Ascending aorta (tissue), 2 donors: ENCODE data around the gene GGCX. TPM values are rescaled to one million over a fixed set of nuclear protein-coding genes. Genes with fewer than 3 reads are reported as not detected.

Experiments used
- DNase-seq, 2 donors: peaks; one replicate each; pipeline ENCODE4 v3.0.0-alpha.2; 2019; ENCODE audit warnings: low spot score in 2 of 2
- H3K27ac ChIP-seq, 2 donors: fragments of 200-600 bp; sonication (generic); one replicate each; pipeline ENCODE4 v1.5.1; 2016 to 2017; ENCODE audit warnings: mild to moderate bottlenecking in 1 of 2
- H3K27me3 ChIP-seq: fragments of 200-600 bp; sonication (generic); one replicate; pipeline ENCODE4 v1.5.1; 2017
- H3K36me3 ChIP-seq, 2 donors: fragments of 200-600 bp; sonication (generic); one replicate each; pipeline ENCODE4 v1.5.1; 2016
- H3K4me1 ChIP-seq, 2 donors: fragments of 200-600 bp; sonication (generic); one replicate each; pipeline ENCODE4 v1.5.1; 2016 to 2017; ENCODE audit warnings: mild to moderate bottlenecking in 1 of 2
- H3K4me3 ChIP-seq, 2 donors: fragments of 200-600 bp; sonication (generic); one replicate each; pipeline ENCODE4 v1.5.1; 2016 to 2017; ENCODE audit warnings: mild to moderate bottlenecking in 1 of 2
- H3K9me3 ChIP-seq, 2 donors: fragments of 200-600 bp; sonication (generic); one replicate each; pipeline ENCODE4 v1.5.1; 2016
- CTCF ChIP-seq, 3 experiments: fragments of 200-600 bp in 2 of 3; fragments of 450-650 bp in 1 of 3; sonication (generic) in 2 of 3; IDR thresholded peaks; one replicate each; pipeline ENCODE4 v1.5.1; 2016 to 2019; ENCODE audit warnings: antibody characterized with exemption in 3 of 3, mild to moderate bottlenecking in 1 of 3, moderate library complexity in 1 of 3
- intact Hi-C: fragments of 100-400 bp; cut with DNase I; formaldehyde crosslinking; loops from one replicate; pipeline ENCODE4 v1.15.1; 2023
- total RNA-seq: library from RNA; depleted of rRNA; stranded (reverse); fragments of >200 nt; gene quantifications from one replicate; pipeline ENCODE4 v1.1.0, GENCODE V29; 2016

GGCX gene
- total RNA-seq, 1 donor from 2014 or later = 31.9 TPM

GRCh38 chr2:85527787-85528186 is 33.5 kb downstream of the GGCX start:
- no peak overlapping the region for H3K27ac ChIP-seq
- no peak overlapping the region for H3K4me3 ChIP-seq
- no peaks in the 10 kb centered on the region for H3K36me3 ChIP-seq
- intact Hi-C loops = no loop called here
- TF ChIP-seq CTCF (IDR thresholded peaks at IDR 0.05) = no peak
- no peak for DNase-seq
- no peaks in the 10 kb centered on the region for H3K27me3 ChIP-seq
- no peaks in the 10 kb centered on the region for H3K9me3 ChIP-seq
- peaks cover 0 to 9% of the 10 kb centered on the region in 2 donors for H3K4me1 ChIP-seq

GRCh38 chr2:85525567-85525966 is 35.7 kb downstream of the GGCX start:
- H3K36me3 ChIP-seq = no peaks in the 10 kb centered on the region
- H3K27me3 ChIP-seq = no peaks in the 10 kb centered on the region
- no peaks in the 10 kb centered on the region for H3K9me3 ChIP-seq
- DNase-seq = no peak
- H3K4me1 ChIP-seq = peaks cover 0 to 9% of the 10 kb centered on the region in 2 donors
- intact Hi-C loops = no loop called here
- H3K4me3 ChIP-seq = no peak overlapping the region
- no peak for TF ChIP-seq CTCF (IDR thresholded peaks at IDR 0.05)
- H3K27ac ChIP-seq = peak overlapping the region in 1 of 2 donors; percentile 47

GRCh38 chr2:85525029-85525428 is 36.3 kb downstream of the GGCX start:
- H3K4me1 ChIP-seq = peaks cover 0 to 9% of the 10 kb centered on the region in 2 donors
- intact Hi-C loops = no loop called here
- no peak for DNase-seq
- no peaks in the 10 kb centered on the region for H3K27me3 ChIP-seq
- no peak overlapping the region for H3K4me3 ChIP-seq
- no peak for TF ChIP-seq CTCF (IDR thresholded peaks at IDR 0.05)
- H3K9me3 ChIP-seq = no peaks in the 10 kb centered on the region
- H3K27ac ChIP-seq = peak overlapping the region; percentile 47 to 66
- no peaks in the 10 kb centered on the region for H3K36me3 ChIP-seq

- Histone ChIP-seq H3K27ac (peak overlapping the region; percentile 47 to 66), H3K27me3 (no peaks in the 10 kb centered on the region)
- DNase-seq = no peak
Observed at GRCh38 chr2:85524336-85524908, 36.9 kb downstream of the GGCX start.

GRCh38 chr2:85523903-85524335 is 37.4 kb downstream of the GGCX start:
- no peak overlapping the region for H3K4me3 ChIP-seq
- intact Hi-C loops = no loop called here
- DNase-seq = no peak
- peaks cover 0 to 9% of the 10 kb centered on the region in 2 donors for H3K4me1 ChIP-seq
- no peaks in the 10 kb centered on the region for H3K9me3 ChIP-seq
- no peaks in the 10 kb centered on the region for H3K36me3 ChIP-seq
- no peak for TF ChIP-seq CTCF (IDR thresholded peaks at IDR 0.05)
- peak overlapping the region; percentile 47 to 66 for H3K27ac ChIP-seq
- H3K27me3 ChIP-seq = no peaks in the 10 kb centered on the region

More at GRCh38 chr2:85524336-85524908, 36.9 kb downstream of the GGCX start:
- H3K9me3 ChIP-seq = no peaks in the 10 kb centered on the region
- no peaks in the 10 kb centered on the region for H3K36me3 ChIP-seq
- no peak for TF ChIP-seq CTCF (IDR thresholded peaks at IDR 0.05)
- H3K4me1 ChIP-seq = peaks cover 0 to 9% of the 10 kb centered on the region in 2 donors
- H3K4me3 ChIP-seq = no peak overlapping the region
- intact Hi-C loops = no loop called here
